Retina (tissue), 1 donor: ENCODE results near the gene NFKB1.

Source experiments
- DNase-seq: peaks from one replicate; pipeline ENCODE4 v3.0.0-alpha.2; 2016

NFKB1 gene

DNA sequence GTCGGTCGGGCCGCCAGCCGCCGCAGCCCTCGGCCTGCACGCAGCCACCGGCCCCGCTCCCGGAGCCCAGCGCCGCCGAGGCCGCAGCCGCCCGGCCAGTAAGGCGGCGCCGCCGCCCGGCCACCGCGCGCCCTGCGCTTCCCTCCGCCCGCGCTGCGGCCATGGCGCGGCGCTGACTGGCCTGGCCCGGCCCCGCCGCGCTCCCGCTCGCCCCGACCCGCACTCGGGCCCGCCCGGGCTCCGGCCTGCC is 213 bp downstream of the NFKB1 start:
- DNase-seq: no peak

DNA sequence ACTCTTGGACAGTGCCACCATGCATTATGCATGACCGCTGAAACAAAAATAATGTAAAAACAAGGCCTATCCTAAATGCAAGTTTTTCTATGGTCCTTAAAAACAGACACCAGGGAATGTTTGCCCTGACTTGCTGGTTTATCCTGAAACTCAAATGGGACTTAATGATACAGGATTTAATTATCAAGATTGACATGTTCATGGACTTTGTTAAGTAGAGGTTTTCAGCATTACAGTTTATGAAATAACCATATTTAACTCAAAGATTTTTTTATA is 1.3 kb downstream of the NFKB1 start:
- DNase-seq: no peak

DNA sequence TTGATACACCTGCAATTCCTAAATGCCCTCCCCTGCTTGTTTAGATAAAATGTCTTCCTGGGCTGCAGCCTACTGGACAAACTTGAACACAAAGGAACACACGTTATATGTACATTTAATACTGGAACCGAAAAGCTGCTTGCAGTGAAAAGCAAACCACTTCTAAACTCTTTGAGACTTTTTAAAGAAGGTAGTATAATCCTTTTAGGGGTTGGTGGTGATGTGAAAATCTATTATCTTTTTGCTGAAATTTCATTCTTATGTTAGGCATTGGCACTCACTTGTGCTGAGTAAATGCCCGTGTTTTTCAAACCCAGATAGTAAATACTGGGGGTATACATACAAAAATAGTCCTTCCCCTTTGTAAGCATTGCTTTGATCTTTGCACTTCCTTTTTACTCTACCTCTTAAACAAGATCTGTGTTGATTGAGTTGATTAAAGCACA is 2.2 kb downstream of the NFKB1 start:
- no peak for DNase-seq

DNA sequence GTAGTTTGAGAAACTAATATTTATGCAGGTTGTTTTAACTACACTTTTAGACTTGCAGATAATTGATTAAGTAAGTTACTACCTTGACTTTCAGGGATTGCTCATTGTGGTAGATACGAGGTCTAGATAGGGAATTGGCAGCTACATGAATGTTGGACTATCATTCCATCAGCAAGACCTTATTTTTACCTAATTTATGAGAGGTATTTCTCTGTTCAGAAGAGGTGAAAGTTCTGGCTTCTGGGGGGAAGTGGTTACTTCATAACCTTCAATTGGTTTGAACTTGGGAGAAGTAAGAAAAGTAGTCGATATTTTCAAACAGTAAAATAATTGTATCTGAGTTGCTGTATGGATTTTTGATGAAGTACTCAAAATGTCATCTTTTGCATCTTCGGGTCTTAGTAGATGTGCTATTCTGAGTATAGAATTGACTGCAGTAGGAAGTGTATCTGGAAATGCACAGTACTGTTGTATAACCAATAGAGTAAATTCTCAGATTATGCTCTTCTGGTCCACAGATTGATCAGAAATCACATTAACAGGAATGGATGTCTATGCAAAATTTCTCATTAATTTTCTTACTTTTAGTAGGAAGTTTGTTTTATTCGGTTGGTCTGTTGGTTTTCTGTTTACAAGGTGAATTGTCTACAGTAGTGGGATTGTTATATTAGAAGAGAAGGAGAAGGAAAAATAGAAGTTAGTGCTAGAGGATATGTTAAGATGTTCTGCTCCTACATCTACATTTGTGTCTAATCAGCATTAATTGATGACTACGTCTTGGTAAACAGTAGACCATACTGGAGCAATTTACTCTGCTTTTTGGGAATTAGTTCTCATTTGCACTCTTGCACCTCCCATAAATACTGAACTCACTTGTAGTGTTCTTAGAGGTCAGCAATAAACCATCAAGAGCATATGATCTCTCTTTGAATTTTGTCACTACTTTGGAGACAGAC is 3.0 kb downstream of the NFKB1 start:
- no peak for DNase-seq

DNA sequence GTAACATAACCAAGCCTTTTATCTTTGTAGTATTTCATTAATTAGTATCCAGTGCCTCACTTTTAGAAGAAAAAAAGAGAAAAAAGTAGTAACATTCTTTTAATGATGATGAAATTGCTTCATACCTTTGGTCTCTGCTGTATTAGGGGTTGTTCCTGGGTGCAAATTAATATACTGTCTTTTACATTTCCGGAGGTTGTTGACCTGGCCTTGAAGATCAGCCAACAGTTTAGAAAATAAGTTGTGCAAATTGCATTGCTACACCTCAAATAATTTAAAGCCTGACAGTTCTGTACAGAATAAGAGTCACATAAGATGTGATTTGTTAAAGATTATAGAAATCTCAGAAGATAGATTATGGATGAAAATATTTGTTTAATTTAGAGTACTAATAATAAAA is 3.8 kb downstream of the NFKB1 start:
- DNase-seq: no peak

DNA sequence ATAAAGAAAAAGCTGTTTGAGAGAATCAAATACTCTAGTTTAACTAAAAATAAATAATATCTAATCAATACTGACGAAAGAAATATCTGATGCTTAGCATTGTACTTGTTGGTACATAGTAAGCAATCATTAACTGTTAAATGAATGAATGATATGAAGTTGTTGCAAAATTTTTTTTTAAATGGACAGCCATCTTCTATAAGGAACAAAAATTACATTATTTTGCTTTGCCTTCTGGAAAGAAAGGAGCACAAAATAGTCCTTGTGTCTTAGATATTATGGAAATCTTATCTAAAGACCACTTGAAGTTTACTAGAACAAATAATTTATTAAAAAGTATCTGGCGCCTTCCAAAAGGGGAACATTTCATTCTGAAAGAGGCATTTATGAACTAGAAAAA is 4.5 kb downstream of the NFKB1 start:
- DNase-seq: no peak

DNA sequence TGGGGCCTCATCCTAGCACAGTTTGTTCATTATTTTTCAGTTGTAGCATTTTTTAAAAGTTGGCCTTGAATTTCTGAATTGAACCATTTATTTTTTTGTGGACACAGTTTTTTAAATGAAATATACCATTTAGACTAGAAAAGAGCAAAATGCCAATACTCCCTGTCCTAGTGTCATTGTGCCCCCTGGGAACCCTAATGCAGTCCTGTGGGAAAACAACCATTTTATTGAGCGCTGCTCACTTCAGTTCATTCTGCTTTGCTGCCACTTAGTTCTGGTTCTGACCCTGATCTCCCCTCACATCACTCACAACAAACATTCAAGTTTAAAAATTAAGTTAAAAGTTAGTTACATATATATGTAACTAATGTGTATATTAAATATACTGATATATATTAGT is 5.4 kb downstream of the NFKB1 start:
- DNase-seq: no peak

DNA sequence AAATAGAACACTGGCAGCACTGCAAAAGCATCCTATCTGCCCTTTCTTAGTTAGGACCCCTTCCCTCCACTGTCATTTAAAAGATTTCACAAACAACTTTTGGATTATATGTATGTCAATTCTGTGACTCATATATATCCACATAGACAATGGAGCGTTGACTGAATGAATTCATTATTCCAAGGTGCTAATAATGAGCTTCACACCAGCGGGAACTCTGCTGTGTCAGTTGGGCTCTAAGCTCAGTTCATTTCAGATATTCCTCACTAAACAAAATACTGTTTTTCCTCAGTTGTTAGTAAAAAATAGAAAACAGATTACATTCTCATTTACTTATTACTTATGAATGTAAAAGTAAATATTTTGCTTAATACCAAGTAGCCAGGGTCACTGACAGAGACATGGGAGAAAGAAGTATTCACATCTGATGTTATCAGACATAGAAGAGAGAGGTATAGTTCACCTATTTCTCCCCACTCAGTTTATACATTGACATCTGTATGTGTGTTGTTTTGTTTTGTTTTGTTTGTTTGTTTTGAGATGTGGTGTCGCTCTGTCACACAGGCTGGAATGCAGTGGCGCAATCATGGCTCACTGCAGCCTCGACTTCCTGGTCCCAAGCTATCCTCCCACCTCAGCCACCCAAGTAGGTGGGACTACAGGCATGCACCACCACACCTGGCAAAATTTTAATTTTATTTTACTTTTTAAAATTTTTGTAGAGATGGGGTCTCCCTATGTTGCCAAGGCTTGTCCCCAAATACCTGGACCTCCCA is 10.9 kb downstream of the NFKB1 start:
- no peak for DNase-seq

DNA sequence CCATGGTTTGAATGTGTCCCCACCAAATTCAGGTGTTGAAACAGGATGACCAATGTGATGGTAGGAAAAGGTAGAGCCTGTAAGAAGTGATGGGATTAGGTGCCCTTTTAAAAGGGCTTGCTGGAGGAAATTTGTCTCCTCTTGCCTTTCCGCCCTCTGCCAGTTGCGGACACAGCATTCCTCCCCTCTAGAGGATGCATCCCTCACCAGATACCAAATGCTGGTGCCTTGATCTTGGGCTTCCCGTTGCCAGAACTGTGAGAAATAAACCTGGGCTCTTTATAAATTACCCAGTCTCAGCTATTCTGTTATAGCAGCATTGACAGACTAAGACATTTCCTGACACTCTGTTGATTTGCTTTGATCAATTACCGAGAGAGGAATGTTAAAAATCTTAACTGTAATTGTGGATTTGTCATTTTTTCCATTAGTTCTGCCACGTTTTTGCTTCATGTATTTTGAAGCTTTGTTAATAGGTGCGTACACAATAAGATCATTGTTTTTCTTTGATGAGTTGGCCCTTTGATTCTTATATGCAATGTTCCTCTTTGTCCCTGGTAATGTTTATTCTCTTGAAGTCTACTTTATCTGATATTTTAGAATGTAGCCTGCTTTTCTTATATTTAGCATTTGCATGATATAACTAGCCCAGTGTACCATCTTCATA is 13.3 kb downstream of the NFKB1 start:
- DNase-seq: no peak

DNA sequence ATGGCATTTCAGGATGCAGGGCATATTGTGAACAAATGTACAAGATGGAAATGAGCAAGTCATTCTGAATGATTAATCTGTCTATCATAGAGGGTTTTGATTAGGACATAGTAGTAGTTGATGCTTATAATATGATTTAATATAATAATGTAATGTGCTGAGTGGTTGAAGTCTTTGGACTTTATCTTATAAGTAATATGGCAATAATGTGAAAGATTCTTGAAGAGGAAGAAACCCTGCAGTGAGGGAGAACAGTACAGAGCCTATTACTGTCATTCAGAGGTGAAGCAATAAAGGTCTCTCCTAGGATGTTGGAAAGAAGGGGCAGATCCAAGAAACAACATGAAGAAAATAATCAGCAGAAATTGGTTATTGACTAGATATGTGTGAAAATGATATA is 16.6 kb downstream of the NFKB1 start:
- no peak for DNase-seq

DNA sequence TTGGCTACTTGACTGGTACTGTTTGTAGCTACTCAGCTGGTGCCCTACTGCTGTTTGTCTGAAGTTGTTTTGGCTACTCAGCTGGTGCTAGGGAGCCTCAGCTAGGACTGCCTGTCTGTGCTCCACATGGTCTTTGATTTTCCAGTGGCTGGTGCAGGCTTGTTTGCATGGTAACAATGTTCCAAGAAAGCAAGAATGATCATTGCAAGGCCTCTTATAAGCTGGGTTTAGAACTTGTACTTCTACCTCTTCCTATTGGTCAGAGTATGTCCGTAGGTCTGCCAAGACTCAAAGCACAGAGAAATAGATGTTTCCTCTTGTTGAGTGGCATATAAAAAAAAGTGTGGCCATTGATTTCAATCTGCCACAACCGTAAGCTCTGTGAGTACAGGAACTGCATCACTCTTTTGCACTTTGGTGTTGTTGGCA is 17.6 kb downstream of the NFKB1 start:
- DNase-seq: no peak

DNA sequence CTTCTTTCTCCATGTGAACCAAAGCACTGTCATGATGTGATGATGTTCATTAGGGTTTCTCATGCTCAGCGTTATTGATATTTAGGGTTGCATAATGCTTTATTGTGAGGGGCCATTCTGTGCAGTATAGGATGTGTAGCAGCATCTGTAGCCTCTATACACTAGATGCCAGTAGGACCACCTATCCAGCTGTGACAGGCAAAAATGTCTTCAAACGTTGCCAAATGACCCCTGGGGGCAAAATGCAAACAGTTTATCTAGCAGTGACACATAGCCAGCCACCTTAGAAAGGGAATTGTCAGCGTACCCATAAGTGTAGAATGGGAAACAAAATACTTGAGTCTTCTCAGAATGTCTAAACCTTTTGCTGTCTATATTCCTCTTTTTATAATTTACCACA is 18.8 kb downstream of the NFKB1 start:
- DNase-seq: no peak

DNA sequence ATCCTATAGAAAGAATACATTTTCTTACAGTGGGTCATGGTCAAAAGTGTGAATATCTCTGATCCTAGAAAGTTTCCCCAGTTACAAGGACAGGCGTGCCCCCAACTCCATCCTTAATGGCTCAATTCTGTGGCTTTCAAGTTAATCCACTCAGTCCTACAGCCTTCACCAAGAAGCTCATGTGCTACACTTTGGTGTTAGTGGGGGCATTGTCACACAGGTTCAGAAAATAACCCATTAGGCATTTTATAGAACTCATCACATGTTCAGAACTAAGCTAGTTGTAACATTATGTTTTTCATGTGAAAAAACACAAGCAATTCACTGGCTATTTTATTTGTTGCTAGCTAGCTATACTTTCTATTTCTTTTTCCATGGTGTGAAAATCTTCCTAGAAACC is 20.4 kb downstream of the NFKB1 start:
- DNase-seq: no peak

DNA sequence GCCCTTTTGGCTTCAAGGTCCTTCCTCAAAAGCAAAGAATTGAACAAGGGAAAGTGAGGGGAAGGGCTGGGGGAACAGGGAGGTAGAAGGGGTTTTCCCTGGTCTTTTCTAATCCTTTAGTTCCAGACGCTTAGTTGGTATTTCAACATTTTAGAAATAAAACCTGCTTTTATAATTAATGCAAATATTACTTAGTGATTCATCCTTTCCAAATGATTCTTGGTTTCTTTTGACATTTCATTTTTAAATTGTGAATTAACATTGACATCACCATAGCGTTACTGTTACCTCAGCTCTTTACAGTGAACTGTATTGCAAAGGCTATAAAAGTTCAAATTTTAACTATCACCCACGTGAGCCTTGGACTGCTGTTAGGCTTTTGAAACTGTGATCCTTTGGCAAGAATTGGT is 20.9 kb downstream of the NFKB1 start:
- DNase-seq: no peak

DNA sequence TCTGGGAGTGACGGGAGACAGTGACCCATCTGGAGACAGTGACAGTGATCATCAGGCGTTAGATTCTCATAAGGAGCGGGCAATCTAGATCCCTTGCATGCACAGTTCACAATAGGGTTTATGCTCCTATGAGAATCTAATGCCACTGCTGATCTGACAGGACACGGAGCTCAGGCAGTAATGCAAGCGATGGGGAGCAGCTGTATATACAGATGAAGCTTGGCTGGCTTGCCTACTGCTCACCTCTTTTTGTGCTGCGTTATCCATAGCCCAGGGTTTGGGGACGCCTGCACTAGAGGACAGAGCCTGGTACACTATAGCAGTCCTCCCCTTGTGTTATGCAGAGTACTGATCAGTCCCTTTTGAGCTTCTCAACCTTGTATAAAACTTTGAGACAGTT is 23.5 kb downstream of the NFKB1 start:
- DNase-seq: no peak

DNA sequence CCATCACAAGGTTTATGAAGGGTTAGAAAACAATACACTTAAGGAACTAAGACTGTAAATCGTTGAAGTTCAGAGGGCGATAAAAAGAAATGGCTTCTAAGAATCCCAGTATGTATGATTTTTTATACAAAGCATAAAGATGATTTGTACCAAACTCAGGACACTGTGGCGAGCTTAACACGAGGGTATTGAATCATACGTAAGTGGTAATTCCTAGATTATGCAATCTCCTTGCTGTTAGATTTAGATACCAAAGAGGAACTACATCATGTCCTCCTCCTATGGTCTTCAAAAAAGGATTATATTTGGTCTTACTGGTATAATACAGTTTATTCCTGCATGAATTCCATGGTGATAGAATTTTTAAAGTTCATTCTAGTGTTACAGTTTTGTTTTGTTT is 23.9 kb downstream of the NFKB1 start:
- no peak for DNase-seq

DNA sequence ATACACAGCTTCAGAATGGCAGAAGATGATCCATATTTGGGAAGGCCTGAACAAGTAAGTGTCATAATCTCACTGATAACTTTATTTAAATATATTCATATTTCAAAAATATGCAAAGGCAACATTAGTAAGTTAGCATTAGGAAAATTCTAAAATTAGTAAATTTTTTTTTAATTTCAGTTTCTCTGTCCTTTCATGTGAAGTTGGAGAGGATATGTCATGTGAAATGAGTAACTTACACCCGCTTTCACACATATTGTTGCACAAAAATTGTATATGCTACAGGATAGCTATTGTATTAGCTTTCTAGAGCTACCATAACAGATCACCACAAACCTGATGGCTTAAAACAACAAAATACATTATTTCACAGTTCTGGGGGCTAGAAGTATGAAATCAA is 24.3 kb downstream of the NFKB1 start:
- no peak for DNase-seq

DNA sequence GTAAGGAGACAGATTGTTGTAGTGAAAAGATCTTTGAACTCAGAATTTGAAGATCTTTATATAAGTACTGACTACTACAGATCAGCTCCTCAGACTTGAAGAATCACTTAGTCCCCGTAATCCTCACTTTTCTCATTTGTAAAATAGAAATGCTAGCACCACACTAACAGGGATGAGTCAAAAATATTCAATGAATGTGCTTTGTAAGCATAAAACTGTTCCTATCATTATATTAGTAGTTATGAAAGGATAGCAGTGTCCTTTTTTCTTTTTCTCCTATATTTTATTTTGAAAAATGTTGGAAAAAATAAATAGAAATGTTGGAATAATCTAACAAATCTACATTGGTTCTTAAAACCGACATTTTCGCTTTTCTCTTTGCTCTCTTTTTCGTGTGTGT is 25.4 kb downstream of the NFKB1 start:
- DNase-seq: no peak

DNA sequence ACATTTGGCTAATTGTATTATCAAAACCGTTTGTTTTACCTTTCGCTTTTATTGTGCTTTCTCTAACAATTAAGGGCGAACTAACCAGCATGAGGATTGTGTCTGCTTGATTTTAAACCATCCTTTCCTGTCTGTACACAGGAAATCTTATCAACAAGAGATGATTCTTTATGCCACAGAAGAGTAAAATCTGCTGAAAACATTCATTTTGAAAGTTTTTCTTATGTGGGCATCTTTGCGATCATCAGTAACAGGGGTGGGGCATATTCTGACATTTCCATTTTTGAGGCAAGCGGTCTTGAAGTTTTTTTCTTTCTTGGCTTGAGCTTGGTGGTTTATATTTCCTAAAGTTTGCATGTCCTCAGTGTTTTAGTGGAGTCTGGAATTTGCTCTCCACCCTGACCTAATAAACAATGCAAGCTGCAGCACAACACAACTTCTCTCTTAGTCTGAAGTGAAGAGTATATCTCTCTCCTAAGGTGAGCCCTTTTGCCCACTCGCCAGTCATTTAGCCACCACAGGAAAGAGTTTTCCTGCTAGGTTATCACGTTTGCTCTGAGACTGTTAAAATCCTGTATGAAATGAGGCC is 26.6 kb downstream of the NFKB1 start:
- no peak for DNase-seq

DNA sequence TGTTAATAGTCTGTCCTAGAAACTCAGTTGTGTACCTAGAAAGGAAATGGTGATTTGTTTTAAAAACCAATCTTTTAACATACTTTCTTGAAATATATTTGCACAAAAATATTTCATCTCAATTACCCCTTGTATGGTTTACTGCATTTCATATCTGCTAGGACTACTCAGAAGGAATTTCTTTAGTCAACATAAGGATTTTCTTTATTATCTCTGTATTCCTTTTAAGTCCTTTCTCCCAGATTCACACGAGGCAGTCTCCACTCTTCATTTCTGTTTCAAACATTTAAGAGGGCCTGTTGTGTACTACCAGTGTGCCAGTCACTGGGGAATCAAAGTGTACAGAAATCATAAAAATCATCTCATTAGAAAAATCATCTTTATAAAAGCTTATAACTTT is 28.8 kb downstream of the NFKB1 start:
- DNase-seq: no peak

DNA sequence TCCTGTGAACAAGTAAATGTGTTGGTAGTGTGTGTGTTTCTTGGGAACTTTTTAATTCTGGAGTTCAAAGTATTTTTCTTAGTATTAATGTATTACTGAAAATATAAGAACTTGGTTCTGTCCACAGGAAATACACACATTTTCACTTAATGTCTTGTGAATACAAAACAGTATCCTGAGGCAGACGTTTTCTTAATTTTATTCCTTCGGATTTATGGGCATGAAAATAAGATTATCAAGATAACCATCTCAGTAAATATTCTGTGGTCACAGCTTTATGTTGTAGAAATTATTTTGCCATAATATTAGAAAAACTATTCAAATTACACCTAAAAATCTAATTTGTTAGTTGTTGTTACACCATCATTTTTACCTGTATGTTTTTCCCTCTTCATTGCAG is 29.8 kb downstream of the NFKB1 start:
- DNase-seq: no peak

DNA sequence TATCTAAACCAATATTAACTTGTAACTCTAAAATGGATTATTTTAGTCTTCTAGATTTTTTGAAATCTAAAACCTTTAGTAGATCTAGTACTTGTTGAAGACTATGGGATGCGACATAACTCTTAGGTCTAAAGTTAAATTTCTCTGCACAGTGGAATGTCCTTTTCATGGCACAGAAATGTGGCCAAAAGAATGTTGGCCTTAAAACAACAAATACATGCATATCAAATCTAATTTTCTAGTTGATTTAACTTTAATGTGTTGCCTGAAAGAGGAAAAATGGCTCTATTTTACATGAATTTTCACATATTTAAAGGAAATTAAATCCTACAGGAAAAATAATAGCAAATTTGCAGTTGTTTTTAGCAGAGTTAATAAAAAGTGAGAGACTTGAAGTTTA is 30.3 kb downstream of the NFKB1 start:
- no peak for DNase-seq

DNA sequence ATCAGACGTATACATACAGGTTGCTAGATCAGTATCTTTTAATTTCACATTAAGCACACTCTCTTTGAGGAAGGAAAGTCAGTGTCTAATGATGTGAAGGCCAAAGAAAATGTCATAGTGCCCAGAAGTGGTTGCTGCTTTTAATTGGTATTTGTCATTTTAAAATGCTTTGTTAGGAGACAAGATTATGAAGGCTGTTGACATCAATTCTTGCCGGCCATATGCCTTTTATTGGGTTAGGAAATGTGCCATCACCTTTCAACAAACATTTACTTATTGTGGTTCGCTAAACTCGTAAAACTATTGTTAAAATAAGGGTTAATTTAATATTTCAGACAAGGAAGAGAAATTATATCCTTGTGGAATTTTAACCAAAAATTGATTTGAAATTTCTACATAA is 32.2 kb downstream of the NFKB1 start:
- no peak for DNase-seq

DNA sequence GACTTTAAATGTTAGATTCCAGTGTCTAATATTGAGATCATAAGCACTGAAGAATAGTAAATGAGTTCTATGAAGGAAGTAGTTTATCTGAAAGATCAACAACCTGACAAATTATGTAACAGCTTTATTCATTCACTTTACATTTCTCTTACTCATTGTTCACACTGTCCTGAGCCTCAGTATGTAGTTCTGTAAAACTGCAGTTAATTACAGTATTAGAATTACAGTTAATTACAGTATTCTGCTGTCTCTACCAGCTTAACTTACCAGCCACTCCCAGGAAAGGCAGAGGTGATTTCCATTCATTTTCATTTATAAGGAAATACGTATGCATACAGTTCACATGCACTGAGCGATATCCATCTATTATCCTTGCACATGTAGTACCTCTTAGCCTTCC is 32.7 kb downstream of the NFKB1 start:
- DNase-seq: no peak
